Neural progenitor cell (in vitro differentiated cells): ENCODE measurements around the gene CCDC201.

Experiments used
- EZH2phosphoT487 ChIP-seq: fragments of 200-600 bp; sonication (generic); IDR thresholded peaks from 2 replicates; pipeline ENCODE4 v1.6.1; 2017; ENCODE audit warnings: antibody characterized with exemption
- TF ChIP-seq, protein P1 (sequence below): fragments of 200-600 bp; sonication (generic); IDR thresholded peaks from 2 replicates; pipeline ENCODE4 v1.5.1; 2017; ENCODE audit warnings: antibody characterized with exemption, mild to moderate bottlenecking

GRCh38 chr7:45880433-45880860 is 7.6 kb upstream of the CCDC201 start:
- TF ChIP-seq, protein P1, sequence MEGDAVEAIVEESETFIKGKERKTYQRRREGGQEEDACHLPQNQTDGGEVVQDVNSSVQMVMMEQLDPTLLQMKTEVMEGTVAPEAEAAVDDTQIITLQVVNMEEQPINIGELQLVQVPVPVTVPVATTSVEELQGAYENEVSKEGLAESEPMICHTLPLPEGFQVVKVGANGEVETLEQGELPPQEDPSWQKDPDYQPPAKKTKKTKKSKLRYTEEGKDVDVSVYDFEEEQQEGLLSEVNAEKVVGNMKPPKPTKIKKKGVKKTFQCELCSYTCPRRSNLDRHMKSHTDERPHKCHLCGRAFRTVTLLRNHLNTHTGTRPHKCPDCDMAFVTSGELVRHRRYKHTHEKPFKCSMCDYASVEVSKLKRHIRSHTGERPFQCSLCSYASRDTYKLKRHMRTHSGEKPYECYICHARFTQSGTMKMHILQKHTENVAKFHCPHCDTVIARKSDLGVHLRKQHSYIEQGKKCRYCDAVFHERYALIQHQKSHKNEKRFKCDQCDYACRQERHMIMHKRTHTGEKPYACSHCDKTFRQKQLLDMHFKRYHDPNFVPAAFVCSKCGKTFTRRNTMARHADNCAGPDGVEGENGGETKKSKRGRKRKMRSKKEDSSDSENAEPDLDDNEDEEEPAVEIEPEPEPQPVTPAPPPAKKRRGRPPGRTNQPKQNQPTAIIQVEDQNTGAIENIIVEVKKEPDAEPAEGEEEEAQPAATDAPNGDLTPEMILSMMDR, result no peak
- TF ChIP-seq EZH2phosphoT487, result no peak
